GOT3 (cell line): ENCODE results near the gene FRS2.
"Not testable (repeated sequence)": the region's sequence is repeated elsewhere in the genome, so short reads cannot be mapped to it uniquely, and the experiment has no call there.

ENCODE experiments used
- DNase-seq: peaks from one replicate; lab custom pipeline; 2025; ENCODE audit warnings: mixed read lengths; lab: John Stamatoyannopoulos, UW

FRS2 gene

DNA sequence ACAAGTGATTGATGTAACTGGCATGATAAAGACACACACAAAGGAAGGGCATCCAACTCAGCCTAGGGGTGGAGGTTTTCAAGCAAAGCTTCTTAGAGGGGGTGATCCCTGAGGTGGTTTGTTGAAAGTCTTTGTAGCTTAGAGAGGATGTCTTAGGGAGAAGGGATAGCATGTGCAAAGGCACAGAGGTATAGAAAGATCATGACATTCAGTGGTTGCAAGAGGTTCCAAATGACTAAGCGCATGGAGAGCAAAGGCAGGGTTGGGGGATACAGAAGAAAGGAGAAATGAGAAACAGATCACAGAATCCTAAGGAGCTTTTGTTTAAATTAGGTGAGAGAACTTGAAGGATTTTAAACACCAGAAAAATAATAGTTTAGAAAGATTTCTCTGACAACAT is 109.9 kb downstream of the FRS2 start:
- DNase-seq: no peak

DNA sequence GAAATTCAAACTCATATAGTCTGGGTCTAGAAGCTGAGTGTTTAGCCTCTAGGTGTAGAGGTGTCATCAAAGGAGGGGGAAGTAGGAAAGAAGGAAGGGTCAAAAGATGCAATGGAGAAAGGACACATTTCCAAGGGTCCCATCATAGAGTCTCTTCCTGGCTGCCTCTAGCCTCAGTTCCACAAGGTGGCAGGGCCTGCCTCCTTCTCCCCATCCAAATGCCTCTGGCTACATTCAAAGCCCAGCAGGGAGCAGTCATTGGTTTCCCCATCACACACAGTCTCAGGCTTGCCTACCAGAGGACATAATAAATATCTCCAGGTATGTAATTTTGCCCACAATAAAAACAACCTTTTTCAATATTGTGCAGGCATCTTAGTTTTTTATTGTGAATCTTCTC is 113.0 kb downstream of the FRS2 start:
- no peak for DNase-seq

GRCh38 chr12:69585189-69586062 is 115.2 kb downstream of the FRS2 start, which contains the start of gene CCT2:
TSS of gene CCT2 (plus strand) at chr12:69585459. CDS start at chr12:69585522, 63 bp downstream.
- DNase-seq: peak; percentile 100

DNA sequence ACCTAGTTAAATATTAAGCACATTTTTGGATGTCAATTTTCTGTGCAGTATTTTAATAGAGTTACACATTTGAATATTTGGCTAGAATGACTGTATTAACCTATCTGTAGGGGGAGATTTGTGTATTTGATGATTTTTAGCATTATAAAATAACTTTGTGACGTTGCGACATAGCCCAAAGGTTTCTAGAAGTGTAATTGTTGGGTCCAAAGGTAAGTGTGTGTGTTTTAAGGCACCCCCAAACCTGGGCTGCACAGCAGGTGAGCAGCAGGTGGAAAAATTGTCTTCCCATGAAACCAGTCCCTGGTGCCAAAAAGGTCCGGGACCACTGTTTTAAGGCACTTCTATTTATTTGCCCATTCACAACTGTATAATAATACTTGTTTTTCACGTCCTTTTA is 118.3 kb downstream of the FRS2 start:
- DNase-seq: no peak

DNA sequence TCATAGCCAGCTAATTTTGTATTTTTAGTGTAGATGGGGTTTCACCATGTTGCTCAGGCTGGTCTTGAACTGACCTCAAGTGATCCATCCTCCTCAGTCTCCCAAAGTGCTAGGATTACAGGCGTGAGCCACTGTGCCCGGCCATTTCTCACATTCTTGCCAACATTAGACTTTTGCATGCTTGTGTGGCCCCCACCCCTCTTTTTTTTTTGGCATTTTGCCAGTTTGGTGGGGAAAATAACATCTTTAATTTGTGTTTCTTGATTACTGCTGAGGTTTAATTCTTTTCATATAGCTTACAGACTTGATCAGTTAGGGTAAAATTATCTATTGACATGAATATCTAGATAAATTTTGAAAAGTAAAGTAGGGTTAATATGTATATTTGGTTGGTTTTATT is 118.9 kb downstream of the FRS2 start:
- no peak for DNase-seq

DNA sequence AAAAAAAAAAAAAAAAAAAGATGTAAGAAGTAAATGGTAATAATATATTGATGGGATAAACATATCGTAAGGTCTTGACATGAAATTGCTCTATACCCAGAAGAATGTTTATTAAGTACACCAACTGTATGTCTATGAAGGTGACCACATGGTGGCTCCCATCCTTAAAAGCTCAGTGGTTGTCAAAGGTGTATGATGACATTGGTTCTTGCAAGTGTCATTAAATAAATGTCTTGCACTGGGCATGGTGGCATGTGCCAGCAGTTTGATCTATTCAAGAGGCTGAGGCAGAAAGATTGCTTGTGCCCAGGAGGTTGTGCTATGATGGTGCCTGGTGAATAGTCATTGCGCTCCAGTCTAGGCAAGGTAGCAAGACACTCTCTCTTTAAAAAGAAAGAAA is 125.5 kb downstream of the FRS2 start:
- no peak for DNase-seq

GRCh38 chr12:69598174-69598753 is 128.1 kb downstream of the FRS2 start:
- DNase-seq: no peak

DNA sequence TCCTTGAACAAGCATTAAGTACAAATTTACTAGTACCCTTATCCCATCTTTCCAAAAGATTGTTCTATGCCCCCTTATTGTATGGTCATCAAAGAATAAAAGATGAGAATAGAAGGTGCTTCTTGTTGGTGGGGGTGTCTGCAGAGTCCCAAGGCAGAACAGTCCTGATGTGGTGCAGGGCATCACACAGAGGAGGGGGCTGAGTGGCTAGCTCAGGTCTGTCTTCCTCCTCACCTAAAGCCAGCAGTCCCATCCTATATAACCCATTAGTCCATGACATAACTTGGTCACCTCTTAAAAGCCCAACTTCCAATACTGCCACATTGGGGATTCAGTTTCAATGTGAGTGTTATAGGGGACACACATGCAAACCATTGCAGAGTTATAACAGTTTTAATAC is 130.6 kb downstream of the FRS2 start:
- no peak for DNase-seq

GRCh38 chr12:69601962-69602685 is 131.9 kb downstream of the FRS2 start:
- no peak for DNase-seq

GRCh38 chr12:69602954-69603353 is 132.8 kb downstream of the FRS2 start:
- no peak for DNase-seq

DNA sequence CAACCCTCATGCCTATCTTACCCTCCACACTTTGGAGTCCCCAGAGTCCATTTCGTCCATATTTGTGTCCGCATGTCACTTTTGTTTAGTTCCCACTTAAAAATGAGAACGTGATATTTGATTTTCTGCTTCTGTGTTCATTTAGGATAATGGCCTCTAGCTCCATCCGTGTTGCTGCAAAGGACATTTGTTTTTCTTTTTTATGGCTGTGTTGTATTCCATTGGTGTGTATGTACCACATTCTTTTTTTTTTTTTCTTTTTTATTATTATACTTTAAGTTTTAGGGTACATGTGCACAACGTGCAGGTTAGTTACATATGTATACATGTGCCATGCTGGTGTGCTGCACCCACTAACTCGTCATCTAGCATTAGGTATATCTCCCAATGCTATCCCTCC is 133.4 kb downstream of the FRS2 start:
- DNase-seq: not testable (repeated sequence)

DNA sequence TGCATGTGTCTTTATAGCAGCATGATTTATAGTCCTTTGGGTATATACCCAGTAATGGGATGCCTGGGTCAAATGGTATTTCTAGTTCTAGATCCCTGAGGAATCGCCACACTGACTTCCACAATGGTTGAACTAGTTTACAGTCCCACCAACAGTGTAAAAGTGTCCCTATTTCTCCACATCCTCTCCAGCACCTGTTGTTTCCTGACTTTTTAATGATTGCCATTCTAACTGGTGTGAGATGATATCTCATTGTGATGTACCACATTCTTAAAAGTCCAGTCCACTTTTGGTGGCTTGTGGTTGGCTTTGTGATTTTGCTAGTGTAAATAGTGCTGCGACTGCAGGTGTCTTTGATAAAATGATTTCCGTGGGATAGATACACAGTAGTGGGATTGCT is 134.1 kb downstream of the FRS2 start:
- not testable (repeated sequence) for DNase-seq

GRCh38 chr12:69608114-69608513 is 137.9 kb downstream of the FRS2 start:
- DNase-seq: no peak

DNA sequence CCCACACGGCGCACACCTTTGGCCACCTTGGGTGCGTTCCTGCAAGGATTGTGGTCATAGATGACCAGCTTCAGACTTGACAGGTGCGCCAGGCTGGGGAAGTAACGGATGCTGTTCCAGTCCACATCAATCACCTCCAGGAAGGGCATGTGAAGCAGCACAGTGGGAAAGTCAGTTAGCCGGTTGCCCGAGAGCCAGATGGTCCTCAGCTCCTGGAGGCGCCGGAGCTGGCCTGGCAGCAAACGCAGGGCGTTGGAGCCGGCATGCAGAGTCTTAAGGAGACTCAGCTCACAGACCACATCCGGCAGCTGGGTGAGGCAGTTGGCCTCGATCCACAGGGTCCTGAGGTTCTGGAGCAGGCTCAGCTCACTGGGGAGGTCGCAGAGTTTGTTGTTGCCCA is 139.9 kb downstream of the FRS2 start:
- DNase-seq: no peak

- no peak for DNase-seq
Measured at GRCh38 chr12:69610729-69611128, 140.5 kb downstream of the FRS2 start, which contains the start of gene LRRC10. TSS of gene LRRC10 (minus strand) at chr12:69610907. CDS start at chr12:69610838, 69 bp downstream.

DNA sequence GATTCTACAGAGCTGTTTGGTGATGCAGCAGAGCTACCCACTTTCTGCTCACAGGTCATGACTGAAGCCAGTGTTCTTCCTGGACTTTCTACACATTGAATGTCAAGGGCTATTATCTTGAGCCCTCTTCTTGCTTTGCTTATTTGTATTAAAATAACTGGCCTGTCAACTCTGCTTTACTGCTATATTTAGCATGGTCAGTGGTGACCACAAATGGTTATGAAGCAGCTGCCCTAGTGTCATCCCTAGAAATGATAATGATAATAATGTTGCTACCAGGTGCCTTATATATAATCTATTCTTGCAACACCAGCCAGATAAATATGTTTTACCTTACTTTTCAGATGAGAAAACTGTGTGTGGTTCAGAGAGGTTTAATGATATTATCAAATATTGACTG is 143.2 kb downstream of the FRS2 start:
- no peak for DNase-seq

GRCh38 chr12:69616025-69616424 is 145.8 kb downstream of the FRS2 start:
- no peak for DNase-seq

- no peak for DNase-seq
Measured at GRCh38 chr12:69619050-69619449, 148.9 kb downstream of the FRS2 start.

DNA sequence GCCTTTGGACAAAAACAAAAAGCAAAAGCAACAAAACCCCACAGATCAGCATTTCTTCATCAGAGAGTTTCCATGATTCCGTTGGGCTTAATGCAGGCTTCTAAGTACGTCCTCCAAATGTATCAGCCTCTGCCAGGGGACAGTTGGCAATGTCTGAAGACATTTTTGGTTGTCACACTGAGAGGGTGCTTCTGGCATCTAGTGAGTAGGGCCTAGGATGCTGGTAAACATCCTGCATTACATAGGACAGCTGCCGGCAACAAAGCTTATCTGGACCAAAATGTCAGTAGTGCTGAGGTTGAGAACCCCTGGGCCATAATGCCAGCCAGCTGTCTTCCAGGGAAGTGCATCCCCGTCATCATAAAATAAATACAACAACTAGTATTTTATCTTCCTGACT is 149.9 kb downstream of the FRS2 start:
- DNase-seq: no peak

DNA sequence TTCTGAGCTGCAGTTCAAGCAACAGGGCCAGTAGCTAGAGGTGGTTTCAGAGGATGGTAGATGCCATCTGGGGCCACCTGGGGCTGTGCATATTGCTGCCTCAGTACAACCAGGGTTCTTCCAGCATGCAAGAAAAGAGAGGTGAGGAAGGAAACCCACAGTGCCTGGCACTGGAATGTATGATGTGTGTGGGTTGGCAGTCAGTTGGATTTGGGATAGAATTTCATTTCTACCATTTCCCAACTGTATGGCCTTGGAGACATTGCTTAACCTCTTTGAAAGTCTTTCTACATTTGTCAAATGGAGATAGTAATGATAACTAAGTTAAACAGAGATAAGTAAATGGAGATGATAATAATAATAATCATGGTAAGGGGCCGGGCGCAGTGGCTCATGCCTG is 150.7 kb downstream of the FRS2 start:
- no peak for DNase-seq

DNA sequence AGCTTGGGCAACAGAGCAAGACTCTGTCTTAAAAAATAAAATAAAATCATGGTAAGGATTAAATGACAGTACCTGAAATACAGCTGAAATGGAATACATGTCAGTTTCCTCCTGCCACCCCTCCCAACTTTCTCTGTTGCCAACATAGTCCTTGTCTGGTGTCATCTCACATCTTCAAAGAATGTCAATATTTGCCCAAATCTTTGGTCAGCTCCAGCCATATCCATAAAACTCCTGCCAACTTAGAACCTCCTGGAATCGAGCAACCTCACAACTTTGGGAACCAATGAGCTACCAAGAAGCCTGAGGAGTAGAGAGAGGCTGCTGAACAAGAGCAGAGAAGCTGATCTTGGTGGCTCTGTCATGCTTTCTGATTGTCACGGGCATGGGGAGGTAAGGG is 151.4 kb downstream of the FRS2 start:
- DNase-seq: no peak

GRCh38 chr12:69623970-69624369 is 153.8 kb downstream of the FRS2 start:
- DNase-seq: no peak

DNA sequence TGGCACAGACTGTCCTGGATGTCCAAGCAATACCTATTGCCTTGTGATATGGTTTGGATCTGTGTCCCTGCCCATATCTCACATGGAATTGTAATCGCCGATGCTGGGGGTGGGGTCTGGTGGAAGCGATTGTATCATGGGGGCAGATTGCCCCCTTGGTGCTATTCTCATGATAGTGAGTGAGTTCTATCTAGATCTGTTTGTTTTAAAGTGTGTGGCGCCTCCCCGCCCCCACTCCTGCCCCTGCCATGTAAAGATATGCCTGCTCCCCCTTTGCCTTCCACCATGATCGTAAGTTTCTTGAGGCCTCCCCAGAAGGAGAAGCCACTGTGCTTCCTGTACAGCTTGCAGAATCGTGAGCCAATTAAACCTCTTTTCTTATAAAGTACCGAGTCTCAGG is 157.3 kb downstream of the FRS2 start:
- DNase-seq: no peak
